GM13977 (cell line): Measurements from ENCODE around the gene ATOH1.

Source experiments
- DNase-seq: peaks from one replicate; pipeline ENCODE4 v3.0.0; 2012; ENCODE audit warnings: low spot score
- CTCF ChIP-seq: IDR thresholded peaks from 2 replicates; pipeline ENCODE4 v1.5.1; 2012; ENCODE audit warnings: mild to moderate bottlenecking, control low read depth; ENCODE audit not compliant: insufficient read depth; ENCODE audit errors: extremely low read depth, missing control alignments
- in situ Hi-C: fragments of 300-500 bp; cut with MboI; formaldehyde crosslinking; loops from one replicate; pipeline ENCODE4 v1.12.0; 2022; ENCODE audit warnings: low sequenced_read_pairs, low pct_unique_long_range_greater_than_20kb, mixed read lengths, inconsistent platforms; ENCODE audit not compliant: unreplicated experiment

ATOH1 gene

GRCh38 chr4:93791570-93792195 lies 36.9 kb upstream of the ATOH1 start:
- TF ChIP-seq CTCF, result peak; percentile 88
- DNase-seq, result peak; percentile 45
- in situ Hi-C loops, result loop anchor here (25.0 kb wide), 3 partner anchors 346 to 796 kb away; no protein-coding TSS in a partner anchor

- TF ChIP-seq CTCF, result no peak
- in situ Hi-C loops, result no loop called here
These were observed 26.5 kb upstream of the ATOH1 start for GRCh38 chr4:93802045-93802444.

GRCh38 chr4:93809773-93810172 lies 18.8 kb upstream of the ATOH1 start:
- DNase-seq, result no peak
- no peak for TF ChIP-seq CTCF
- in situ Hi-C loops, result no loop called here

More at GRCh38 chr4:93802045-93802444, 26.5 kb upstream of the ATOH1 start:
- no peak for DNase-seq

- TF ChIP-seq CTCF, result no peak
- in situ Hi-C loops, result no loop called here
- no peak for DNase-seq
These were observed 18.1 kb upstream of the ATOH1 start for GRCh38 chr4:93810340-93810992.

GRCh38 chr4:93813092-93813491 lies 15.5 kb upstream of the ATOH1 start:
- TF ChIP-seq CTCF, result no peak
- in situ Hi-C loops, result no loop called here
- DNase-seq, result no peak

GRCh38 chr4:93814141-93814540 lies 14.4 kb upstream of the ATOH1 start:
- DNase-seq, result no peak
- no peak for TF ChIP-seq CTCF
- in situ Hi-C loops, result no loop called here

GRCh38 chr4:93814722-93815121 lies 13.8 kb upstream of the ATOH1 start:
- DNase-seq, result no peak
- in situ Hi-C loops, result no loop called here
- no peak for TF ChIP-seq CTCF
